Regular cardiac myocyte (primary cell): ENCODE measurements around the gene PCNP. TPM values are rescaled to one million over a fixed set of nuclear protein-coding genes. Genes with fewer than 3 reads are reported as not detected.

Source experiments
- total RNA-seq: library from RNA; depleted of rRNA; stranded (reverse); fragments of >200 nt; gene quantifications from 2 replicates; pipeline ENCODE4 v1.2.3, GENCODE V29; 2014

Gene PCNP
- 101 and 115 TPM in 2 replicates for total RNA-seq

DNA sequence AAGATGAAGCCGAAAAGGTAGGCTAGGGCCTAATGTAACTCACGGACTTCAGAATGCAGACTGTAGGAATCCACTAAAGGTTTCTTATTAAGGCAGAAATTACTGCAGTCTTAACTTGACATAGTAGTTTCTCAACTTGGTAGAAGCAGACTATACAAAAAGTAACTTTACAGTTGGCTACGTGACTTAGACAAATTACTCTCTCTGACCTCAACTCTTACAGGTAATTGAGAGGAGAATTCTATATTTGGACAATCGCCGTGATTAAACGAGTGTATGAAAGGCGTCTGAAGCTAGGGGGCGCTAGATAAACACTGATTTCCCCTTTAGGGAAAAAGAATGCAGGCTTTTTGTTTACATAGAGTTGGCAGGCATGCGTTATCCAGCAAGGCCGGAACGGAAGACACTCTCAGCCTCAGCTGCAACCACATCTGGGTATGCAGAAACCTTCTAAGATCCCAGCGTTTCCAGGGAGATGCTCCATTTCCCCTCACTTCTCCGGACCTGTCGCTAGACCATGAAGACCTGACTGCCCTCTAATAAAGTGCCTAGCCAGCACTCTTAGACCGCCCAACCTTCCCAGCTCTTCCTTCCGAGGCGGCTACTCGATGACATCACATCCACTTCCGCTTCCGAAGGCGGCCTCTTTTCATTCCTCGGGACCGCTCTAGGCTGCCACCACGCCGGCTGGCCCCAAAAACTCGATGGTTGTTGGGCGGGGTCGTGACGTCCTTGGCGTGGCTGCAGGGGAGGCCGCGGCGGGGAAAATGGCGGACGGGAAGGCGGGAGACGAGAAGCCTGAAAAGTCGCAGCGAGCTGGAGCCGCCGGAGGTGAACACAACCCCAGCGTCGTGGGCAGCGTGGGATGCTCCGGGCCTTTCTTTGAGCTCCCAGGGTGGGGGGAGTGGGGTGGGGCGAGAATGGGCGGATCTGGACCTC, at the start of gene PCNP:
Gene PCNP (plus strand): TSS at position 732 of the 939 bp plus-strand sequence. CDS start 36 bp downstream, at position 768.

DNA sequence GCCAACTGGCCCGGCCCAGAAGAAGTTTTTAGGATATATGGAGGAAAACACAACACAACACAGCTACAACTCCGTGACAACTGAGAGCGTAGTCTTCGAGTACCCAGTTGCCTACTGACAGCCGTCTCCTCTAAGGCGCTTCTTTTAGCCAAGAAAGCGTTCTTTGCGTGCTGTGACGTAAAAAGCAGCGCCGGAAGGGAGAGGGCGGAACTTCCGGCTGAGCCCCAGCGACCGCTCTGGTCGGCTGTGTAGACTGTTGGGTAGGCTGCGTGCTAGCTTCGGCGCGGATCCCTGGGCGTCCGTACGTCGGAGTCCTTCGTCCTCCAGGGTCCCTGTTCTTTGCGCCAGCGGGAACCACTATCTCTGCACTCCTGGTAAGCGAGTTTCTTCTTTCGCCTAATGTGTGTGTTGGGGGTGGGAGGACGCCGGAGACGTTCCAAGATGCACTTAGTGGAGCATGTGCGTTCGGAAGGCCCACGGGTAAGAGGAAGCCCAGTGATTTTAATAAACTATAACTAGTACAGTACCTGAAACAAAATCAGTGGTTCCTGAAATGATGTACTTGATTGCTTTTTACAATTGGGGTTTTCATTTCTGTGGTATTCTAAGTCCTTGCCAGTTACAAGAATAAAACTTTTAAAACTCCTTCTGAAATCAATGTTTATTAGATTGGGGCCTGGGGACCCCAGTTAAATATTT, 12.2 kb upstream of the PCNP start, which contains the start of gene TRMT10C:
Gene TRMT10C (plus strand): TSS at position 239 of the 699 bp plus-strand sequence. CDS start 2,914 bp downstream, outside the sequence.

Other genes with a start within 250 kb of the PCNP start
- gene SENP7, start 61.0 kb upstream of the PCNP start, total RNA-seq, result 8.1 and 8.7 TPM in 2 replicates
- 26.2 and 32.2 TPM in 2 replicates for gene TRMT10C, start 12.3 kb upstream of the PCNP start, total RNA-seq
- gene ZBTB11, start 103.0 kb downstream of the PCNP start, total RNA-seq, result 25.9 and 26.8 TPM in 2 replicates
- gene RPL24, start 112.5 kb downstream of the PCNP start, total RNA-seq, result 1,792 and 2,222 TPM in 2 replicates
- gene CEP97, start 150.4 kb downstream of the PCNP start, total RNA-seq, result 11.6 and 21.5 TPM in 2 replicates
- 25.1 and 30.9 TPM in 2 replicates for gene NXPE3, start 205.0 kb downstream of the PCNP start, total RNA-seq